Osteocyte (in vitro differentiated cells): ENCODE measurements around the gene HLTF. TPM values are rescaled to one million over a fixed set of nuclear protein-coding genes. Genes with fewer than 3 reads are reported as not detected.

Source experiments
- DNase-seq: peaks from one replicate; pipeline ENCODE4 v3.0.0; 2021; ENCODE audit warnings: mixed read lengths; ENCODE audit not compliant: unreplicated experiment; ENCODE audit errors: extremely low spot score
- H3K27ac Mint-ChIP-seq: one replicate; pipeline ENCODE4 v1.8.0; 2021; ENCODE audit warnings: mild to moderate bottlenecking, mixed read lengths; ENCODE audit not compliant: unreplicated experiment
- H3K27me3 Mint-ChIP-seq: one replicate; pipeline ENCODE4 v1.8.0; 2021; ENCODE audit warnings: mixed read lengths; ENCODE audit not compliant: unreplicated experiment
- H3K36me3 Mint-ChIP-seq: one replicate; pipeline ENCODE4 v1.8.0; 2021; ENCODE audit warnings: mixed read lengths; ENCODE audit not compliant: unreplicated experiment
- H3K4me1 Mint-ChIP-seq: one replicate; pipeline ENCODE4 v1.8.0; 2021; ENCODE audit warnings: mixed read lengths; ENCODE audit not compliant: unreplicated experiment
- H3K4me3 Mint-ChIP-seq: one replicate; pipeline ENCODE4 v1.8.0; 2021; ENCODE audit warnings: mild to moderate bottlenecking, moderate library complexity, mixed read lengths; ENCODE audit not compliant: unreplicated experiment
- H3K9me3 Mint-ChIP-seq: one replicate; pipeline ENCODE4 v1.8.0; 2021; ENCODE audit warnings: mixed read lengths; ENCODE audit not compliant: unreplicated experiment
- total RNA-seq: library from RNA; stranded (reverse); gene quantifications from 2 replicates; pipeline ENCODE4 v1.2.1, GENCODE V29; 2021
- TF ChIP-seq, protein P1 (sequence below): fragments of 200-600 bp; sonication (generic); IDR thresholded peaks from 2 replicates; pipeline ENCODE4 v1.5.0; 2021; ENCODE audit warnings: antibody characterized with exemption, mild to moderate bottlenecking, moderate library complexity

The HLTF gene
- total RNA-seq, 1 donor from 2014 or later: 29.2 TPM

DNA sequence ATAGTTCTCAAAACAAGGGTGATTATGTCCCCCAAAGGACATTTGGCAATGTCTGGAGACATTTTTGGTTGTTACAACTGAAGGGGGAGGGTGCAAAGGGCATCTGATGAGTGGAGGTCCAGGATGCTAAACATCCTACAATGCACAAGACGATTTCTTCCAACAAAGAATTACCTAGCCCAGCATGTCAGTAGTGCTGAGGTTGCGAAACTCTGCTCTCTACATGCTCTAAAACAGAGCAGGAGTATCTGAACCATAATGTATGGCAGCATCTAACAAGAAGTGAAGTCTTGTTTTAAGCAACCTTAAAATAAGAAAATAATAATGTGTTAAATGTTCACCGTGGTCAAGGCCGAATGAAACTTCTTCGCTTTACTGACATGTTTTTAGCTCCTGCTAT is 88.0 kb downstream of the HLTF start:
- Mint-ChIP-seq H3K36me3 (peaks cover 44% of the 10 kb centered on the region), H3K9me3 (no peaks in the 10 kb centered on the region), H3K4me1 (peaks cover 12% of the 10 kb centered on the region), H3K27ac (peak overlapping the region; percentile 57), H3K4me3 (no peak overlapping the region), H3K27me3 (no peaks in the 10 kb centered on the region)
- TF ChIP-seq, protein P1, sequence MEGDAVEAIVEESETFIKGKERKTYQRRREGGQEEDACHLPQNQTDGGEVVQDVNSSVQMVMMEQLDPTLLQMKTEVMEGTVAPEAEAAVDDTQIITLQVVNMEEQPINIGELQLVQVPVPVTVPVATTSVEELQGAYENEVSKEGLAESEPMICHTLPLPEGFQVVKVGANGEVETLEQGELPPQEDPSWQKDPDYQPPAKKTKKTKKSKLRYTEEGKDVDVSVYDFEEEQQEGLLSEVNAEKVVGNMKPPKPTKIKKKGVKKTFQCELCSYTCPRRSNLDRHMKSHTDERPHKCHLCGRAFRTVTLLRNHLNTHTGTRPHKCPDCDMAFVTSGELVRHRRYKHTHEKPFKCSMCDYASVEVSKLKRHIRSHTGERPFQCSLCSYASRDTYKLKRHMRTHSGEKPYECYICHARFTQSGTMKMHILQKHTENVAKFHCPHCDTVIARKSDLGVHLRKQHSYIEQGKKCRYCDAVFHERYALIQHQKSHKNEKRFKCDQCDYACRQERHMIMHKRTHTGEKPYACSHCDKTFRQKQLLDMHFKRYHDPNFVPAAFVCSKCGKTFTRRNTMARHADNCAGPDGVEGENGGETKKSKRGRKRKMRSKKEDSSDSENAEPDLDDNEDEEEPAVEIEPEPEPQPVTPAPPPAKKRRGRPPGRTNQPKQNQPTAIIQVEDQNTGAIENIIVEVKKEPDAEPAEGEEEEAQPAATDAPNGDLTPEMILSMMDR: no peak
- DNase-seq: no peak

DNA sequence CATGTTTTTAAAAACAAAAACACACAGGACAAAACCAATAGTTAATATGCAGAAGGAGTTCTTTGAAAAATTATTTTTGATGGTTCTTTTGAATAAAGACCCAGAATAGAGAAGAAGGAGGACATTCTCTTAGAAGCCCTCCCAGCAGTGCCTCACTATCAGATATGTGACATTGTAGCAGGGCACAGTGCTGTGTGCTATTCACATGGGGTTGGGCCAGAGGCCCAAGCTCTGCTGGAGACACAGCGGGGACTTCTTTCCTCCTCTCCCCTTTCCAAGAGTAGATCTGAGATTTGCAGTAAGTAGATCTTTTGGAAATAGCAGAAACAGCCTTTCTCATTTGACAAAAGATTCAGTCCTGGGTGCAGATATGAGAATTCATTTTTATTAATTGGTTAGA is 88.7 kb downstream of the HLTF start:
- H3K4me3 Mint-ChIP-seq: no peak overlapping the region
- H3K4me1 Mint-ChIP-seq: peaks cover 18% of the 10 kb centered on the region
- DNase-seq: no peak
- peaks cover 44% of the 10 kb centered on the region for H3K36me3 Mint-ChIP-seq
- H3K27me3 Mint-ChIP-seq: no peaks in the 10 kb centered on the region
- H3K9me3 Mint-ChIP-seq: no peaks in the 10 kb centered on the region
- TF ChIP-seq, protein P1: no peak
- no peak overlapping the region for H3K27ac Mint-ChIP-seq

DNA sequence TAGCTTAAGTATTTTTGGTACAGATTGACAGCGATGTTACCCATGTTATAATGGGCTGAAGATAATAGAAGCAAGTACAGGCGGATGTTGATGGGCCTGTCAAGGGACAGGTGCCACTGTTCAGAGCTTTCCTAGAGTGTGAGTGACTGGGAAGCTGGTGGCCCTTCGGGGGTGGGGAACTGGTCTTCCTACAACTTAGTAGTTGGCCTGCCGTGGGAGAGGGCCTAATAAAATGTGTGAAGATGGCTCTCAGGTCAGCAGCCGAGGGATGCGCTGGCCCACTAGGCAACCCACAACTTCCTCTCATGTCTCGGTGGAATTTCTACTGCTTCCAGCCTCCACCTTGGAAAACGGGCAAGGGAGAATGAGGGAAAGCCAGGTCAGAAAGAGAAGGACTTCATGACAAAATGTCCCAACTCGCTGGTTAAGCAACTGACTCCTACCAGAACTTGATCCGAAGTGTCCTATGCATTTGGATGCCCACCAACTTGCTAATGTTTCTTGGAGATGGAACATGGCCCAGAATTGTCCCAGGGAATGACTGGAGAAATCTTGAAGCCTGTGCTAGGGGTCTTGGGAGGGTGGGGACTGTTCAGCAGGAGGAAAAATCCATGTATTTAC is 93.6 kb downstream of the HLTF start:
- no peak for DNase-seq
- Mint-ChIP-seq H3K27me3 (no peaks in the 10 kb centered on the region), H3K4me3 (peak overlapping the region; percentile 79), H3K27ac (peak overlapping the region; percentile 48), H3K9me3 (no peaks in the 10 kb centered on the region), H3K36me3 (peaks cover 21% of the 10 kb centered on the region), H3K4me1 (peaks cover 20% of the 10 kb centered on the region)
- TF ChIP-seq, protein P1: no peak

DNA sequence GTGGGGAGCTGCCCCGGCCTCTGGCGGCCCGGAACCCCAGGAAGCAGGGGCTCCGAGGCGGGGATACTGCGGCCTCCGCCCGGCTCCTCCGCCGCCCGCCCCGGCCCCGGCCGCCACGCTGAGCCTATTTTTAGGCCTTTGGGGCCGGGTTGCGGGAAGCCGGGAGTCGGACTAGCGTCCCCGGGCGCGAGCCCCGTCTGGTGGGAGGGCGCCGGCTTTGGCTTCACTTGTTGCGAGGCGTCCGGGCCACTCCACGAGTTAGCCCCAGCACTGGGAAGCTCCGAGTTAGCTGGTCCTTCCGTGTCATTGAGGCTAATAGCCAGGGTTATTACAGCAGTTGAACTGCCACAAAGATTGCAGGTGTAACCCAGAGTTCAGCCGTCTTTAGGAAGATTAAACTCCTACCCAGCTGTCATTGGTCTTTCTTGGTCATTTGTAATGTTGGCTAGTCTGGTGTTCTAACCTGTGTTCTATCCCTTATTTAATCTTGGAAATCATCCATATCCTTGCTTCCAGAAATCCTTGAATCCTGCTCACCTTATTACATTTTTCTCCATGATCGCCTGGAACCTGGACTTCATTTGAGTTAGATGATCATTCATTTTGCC is 94.2 kb downstream of the HLTF start:
- DNase-seq: peak; percentile 88

More for the DNA sequence above, 94.2 kb downstream of the HLTF start:
- TF ChIP-seq, protein P1: no peak
- no peaks in the 10 kb centered on the region for H3K9me3 Mint-ChIP-seq
- H3K27ac Mint-ChIP-seq: peak overlapping the region; percentile 71
- H3K27me3 Mint-ChIP-seq: no peaks in the 10 kb centered on the region
- peaks cover 20% of the 10 kb centered on the region for H3K36me3 Mint-ChIP-seq
- peaks cover 20% of the 10 kb centered on the region for H3K4me1 Mint-ChIP-seq
- H3K4me3 Mint-ChIP-seq: peak overlapping the region; percentile 79
